ENCODE measurements around the gene LEMD3.

Gene LEMD3

DNA sequence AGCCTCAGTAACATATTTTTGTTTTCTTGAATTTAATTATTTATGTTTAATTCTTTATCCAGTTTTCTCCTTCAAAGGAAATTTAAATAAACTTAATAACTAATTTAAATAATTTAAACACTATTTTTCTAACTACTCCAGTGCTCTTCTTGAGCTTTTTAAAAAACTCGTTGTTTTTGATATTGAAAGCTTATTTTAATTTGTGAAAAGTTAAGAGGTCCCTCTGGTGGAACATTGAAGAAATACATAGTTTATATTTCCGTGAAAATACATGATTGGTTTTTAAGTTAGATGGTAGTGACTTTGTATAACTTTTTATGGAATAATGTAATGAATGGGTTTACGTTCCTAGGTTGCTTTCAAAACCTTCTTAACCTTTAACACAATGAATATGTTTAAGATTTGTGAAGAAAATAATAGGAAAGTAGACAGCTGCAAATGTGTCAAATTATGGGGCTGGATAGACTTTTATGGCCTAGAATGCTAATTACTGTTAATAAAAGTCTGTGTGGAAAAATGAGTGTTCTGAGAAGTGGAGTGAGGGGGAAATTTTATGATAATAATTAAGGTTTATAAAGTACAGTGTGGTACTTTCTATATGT, 63.2 kb downstream of the LEMD3 start:
- Histone ChIP-seq H3K27ac (no peak overlapping the region), H3K4me3 (ENCODE audit: low read depth, low read length) (no peak overlapping the region), H3K36me3 (replicated peaks) (no peaks in the 10 kb centered on the region), H3K27me3 (replicated peaks) (no peaks in the 10 kb centered on the region)
- in situ Hi-C loops (cut with HindIII; ENCODE audit: low pct_ligation_motif_present, low sequenced_read_pairs), result no loop called here
- TF ChIP-seq, protein P1, sequence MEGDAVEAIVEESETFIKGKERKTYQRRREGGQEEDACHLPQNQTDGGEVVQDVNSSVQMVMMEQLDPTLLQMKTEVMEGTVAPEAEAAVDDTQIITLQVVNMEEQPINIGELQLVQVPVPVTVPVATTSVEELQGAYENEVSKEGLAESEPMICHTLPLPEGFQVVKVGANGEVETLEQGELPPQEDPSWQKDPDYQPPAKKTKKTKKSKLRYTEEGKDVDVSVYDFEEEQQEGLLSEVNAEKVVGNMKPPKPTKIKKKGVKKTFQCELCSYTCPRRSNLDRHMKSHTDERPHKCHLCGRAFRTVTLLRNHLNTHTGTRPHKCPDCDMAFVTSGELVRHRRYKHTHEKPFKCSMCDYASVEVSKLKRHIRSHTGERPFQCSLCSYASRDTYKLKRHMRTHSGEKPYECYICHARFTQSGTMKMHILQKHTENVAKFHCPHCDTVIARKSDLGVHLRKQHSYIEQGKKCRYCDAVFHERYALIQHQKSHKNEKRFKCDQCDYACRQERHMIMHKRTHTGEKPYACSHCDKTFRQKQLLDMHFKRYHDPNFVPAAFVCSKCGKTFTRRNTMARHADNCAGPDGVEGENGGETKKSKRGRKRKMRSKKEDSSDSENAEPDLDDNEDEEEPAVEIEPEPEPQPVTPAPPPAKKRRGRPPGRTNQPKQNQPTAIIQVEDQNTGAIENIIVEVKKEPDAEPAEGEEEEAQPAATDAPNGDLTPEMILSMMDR (IDR thresholded peaks at IDR 0.05; ENCODE audit: low read depth, low read length, missing control alignments), result no peak
- DNase-seq, result no peak

DNA sequence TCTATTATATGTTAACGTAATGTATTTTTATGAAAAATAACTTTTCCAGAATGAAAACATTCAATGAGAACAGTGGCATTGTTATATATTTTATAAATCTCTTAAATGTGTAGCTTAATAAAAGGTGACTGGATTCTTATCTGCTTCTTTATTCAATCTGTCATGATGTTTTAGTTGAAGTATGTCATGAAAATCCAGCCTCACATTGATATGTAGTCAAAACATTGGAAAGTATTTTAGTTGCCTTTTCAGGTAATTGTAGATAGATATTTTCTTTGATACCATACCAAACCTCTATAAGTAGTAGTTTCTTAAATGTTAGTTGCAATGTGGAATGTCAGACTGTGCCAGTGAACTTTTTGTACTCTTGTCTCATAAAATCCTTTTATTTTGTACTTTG, 67.8 kb downstream of the LEMD3 start:
- Histone ChIP-seq H3K4me3 (ENCODE audit: low read depth, low read length) (no peak overlapping the region), H3K36me3 (replicated peaks) (no peaks in the 10 kb centered on the region), H3K27me3 (replicated peaks) (no peaks in the 10 kb centered on the region), H3K27ac (no peak overlapping the region)
- in situ Hi-C loops (cut with HindIII; ENCODE audit: low pct_ligation_motif_present, low sequenced_read_pairs), result no loop called here
- TF ChIP-seq, protein P1 (IDR thresholded peaks at IDR 0.05; ENCODE audit: low read depth, low read length, missing control alignments), result no peak
- no peak for DNase-seq

- in situ Hi-C loops (cut with HindIII; ENCODE audit: low pct_ligation_motif_present, low sequenced_read_pairs), result no loop called here
- Histone ChIP-seq H3K27ac (no peak overlapping the region), H3K4me3 (ENCODE audit: low read depth, low read length) (no peak overlapping the region), H3K36me3 (replicated peaks) (no peaks in the 10 kb centered on the region), H3K27me3 (replicated peaks) (no peaks in the 10 kb centered on the region)
- TF ChIP-seq, protein P1 (IDR thresholded peaks at IDR 0.05; ENCODE audit: low read depth, low read length, missing control alignments), result no peak
- DNase-seq, result no peak
Measured at GRCh38 chr12:65238609-65239008, 69.2 kb downstream of the LEMD3 start.

DNA sequence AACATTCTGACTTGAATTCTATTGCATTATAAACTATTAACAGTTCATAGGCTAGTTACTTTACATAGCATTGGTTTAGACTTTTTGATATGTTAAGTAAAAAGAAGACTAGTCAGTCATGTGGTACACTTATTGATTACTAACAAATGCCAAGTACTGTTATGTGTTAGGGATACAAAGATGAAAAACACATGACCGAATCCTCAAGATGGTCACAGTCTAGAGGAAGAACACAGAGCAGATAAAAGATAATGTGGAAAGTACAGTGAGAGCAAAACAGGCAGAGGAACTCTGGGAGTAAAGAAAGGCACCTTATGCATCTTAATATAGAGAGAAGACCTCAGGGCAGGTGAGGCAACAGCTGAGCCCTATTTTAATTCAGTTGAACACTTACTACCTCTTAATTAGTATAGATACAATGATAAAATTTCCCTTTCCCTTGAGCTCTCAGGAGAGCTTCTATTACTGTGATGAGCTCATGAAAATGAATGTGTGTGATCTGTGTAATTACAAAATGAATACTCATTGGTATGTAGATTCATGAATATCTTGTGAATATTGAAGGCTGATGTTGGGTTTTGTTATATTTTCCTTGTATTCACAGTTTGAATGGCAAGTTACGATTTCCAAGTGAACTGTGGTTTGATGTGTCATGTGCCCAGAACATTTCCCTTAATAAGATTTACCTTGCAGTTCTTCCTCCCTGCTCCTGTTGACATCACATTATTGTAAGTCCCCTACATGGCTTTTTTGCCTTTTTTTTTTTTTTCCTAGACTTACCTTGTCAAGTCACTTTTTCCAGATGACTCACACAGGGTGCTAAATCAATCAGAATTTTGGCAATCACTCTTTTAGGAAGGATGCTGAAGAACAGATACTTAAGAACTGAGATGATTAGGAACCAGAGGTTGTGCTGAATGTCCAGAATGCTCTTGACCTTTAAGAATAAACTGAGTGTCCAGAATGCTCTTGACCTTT, 79.6 kb downstream of the LEMD3 start:
- Histone ChIP-seq H3K4me3 (ENCODE audit: low read depth, low read length) (no peak overlapping the region), H3K27me3 (replicated peaks) (no peaks in the 10 kb centered on the region), H3K36me3 (replicated peaks) (peaks cover 4% of the 10 kb centered on the region), H3K27ac (no peak overlapping the region)
- TF ChIP-seq, protein P1 (IDR thresholded peaks at IDR 0.05; ENCODE audit: low read depth, low read length, missing control alignments), result no peak
- no peak for DNase-seq
- in situ Hi-C loops (cut with HindIII; ENCODE audit: low pct_ligation_motif_present, low sequenced_read_pairs), result no loop called here

GRCh38 chr12:65252515-65252914, 83.1 kb downstream of the LEMD3 start:
- in situ Hi-C loops (cut with HindIII; ENCODE audit: low pct_ligation_motif_present, low sequenced_read_pairs), result no loop called here
- H3K27ac ChIP-seq, result no peak overlapping the region
- no peak overlapping the region for H3K4me3 ChIP-seq (ENCODE audit: low read depth, low read length)
- TF ChIP-seq, protein P1 (IDR thresholded peaks at IDR 0.05; ENCODE audit: low read depth, low read length, missing control alignments), result no peak
- H3K27me3 ChIP-seq (replicated peaks), result no peaks in the 10 kb centered on the region
- no peaks in the 10 kb centered on the region for H3K36me3 ChIP-seq (replicated peaks)
- no peak for DNase-seq

Data from brain microvascular endothelial cell (primary cell).